Epithelial cell of proximal tubule (primary cell): ENCODE data around the gene TBX10. TPM values are rescaled to one million over a fixed set of nuclear protein-coding genes. Genes with fewer than 3 reads are reported as not detected.
"Not testable (repeated sequence)": the region's sequence is repeated elsewhere in the genome, so short reads cannot be mapped to it uniquely, and the experiment has no call there.

Experiments
- DNase-seq: peaks from one replicate; pipeline ENCODE4 v3.0.0-alpha.2; 2011; ENCODE audit warnings: low read depth
- H3K4me3 ChIP-seq: 2 replicates; pipeline ENCODE4 v1.5.1; 2011; ENCODE audit warnings: low read depth, mild to moderate bottlenecking, low read length
- total RNA-seq: library from RNA; depleted of rRNA; stranded (reverse); fragments of >200 nt; gene quantifications from 2 replicates; pipeline ENCODE4 v1.2.3, GENCODE V29; 2015
- TF ChIP-seq, protein P1 (sequence below): conservative IDR thresholded peaks from 2 replicates; pipeline ENCODE4 v1.5.1; 2012; ENCODE audit warnings: low read depth, mild to moderate bottlenecking, low read length

The TBX10 gene
- not detected in 2 replicates for total RNA-seq

DNA sequence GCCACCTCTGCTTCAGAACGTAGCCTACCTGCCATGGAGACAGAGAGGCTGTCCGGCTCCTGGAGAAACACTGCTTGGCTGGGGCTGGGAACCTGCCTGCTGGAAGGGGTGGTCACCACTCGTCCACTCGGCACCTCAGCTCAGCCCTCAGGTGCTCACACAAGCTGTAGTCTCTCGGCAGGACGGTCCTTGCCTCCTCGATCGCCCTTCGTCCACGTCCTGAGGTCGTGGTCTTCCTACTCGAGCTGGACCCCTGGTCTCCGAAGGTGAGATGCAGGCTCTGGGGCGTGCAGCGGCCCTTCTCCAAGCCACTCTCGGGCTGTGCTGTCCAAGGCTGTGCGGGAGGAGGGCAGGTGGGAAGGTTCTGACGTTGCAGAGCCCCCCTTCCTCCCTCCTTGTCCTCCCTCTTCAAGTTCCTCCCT, at the start of gene TBX10:
TSS of gene TBX10 (minus strand) at position 326 of the 422 bp plus-strand sequence. CDS start at position 35, 291 bp downstream.
- no peak for DNase-seq
- TF ChIP-seq, protein P1, sequence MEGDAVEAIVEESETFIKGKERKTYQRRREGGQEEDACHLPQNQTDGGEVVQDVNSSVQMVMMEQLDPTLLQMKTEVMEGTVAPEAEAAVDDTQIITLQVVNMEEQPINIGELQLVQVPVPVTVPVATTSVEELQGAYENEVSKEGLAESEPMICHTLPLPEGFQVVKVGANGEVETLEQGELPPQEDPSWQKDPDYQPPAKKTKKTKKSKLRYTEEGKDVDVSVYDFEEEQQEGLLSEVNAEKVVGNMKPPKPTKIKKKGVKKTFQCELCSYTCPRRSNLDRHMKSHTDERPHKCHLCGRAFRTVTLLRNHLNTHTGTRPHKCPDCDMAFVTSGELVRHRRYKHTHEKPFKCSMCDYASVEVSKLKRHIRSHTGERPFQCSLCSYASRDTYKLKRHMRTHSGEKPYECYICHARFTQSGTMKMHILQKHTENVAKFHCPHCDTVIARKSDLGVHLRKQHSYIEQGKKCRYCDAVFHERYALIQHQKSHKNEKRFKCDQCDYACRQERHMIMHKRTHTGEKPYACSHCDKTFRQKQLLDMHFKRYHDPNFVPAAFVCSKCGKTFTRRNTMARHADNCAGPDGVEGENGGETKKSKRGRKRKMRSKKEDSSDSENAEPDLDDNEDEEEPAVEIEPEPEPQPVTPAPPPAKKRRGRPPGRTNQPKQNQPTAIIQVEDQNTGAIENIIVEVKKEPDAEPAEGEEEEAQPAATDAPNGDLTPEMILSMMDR, result no peak
- no peak within 1 kb of the TSS for H3K4me3 ChIP-seq

DNA sequence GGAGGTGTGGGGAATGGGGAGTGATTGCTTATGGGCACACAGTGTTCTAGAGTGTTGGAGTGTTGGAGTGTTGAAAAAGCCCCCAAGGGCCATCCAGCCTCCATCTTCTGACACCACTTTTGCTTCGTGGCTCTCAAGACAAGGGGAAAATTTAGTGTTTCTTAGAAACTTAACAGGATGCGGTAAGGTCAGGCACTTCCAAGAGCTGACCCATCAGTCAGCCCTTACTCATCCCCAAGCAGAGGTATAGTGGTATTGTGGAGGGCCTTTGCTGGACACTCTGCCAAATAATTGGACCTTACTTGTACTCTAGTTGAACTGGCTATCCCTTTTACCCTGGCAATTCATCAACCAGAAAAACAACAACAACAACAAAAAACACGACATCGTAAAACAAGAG, 49.6 kb upstream of the TBX10 start:
- TF ChIP-seq, protein P1, result no peak
- DNase-seq, result no peak
- no peak overlapping the region for H3K4me3 ChIP-seq

DNA sequence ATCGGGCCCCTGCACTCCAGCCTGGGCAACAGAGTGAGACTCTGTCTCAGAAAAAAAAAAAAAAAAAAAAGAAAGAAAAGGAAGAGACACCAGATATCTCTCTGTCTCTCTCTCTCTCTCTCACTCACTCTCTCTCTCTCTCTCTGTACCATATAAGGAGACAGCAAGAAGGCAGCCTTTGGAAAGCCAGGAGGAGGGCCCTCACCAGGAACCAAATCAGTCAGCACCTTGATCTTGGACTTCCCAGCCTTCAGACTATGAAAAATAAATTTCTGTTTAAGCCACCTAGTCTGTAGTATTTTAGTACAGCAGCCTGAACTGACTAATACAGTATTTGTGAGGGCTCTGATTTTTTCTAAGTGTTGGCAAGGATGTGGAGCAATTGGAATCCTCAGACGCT, 48.4 kb upstream of the TBX10 start:
- no peak overlapping the region for H3K4me3 ChIP-seq
- TF ChIP-seq, protein P1, result no peak
- no peak for DNase-seq

DNA sequence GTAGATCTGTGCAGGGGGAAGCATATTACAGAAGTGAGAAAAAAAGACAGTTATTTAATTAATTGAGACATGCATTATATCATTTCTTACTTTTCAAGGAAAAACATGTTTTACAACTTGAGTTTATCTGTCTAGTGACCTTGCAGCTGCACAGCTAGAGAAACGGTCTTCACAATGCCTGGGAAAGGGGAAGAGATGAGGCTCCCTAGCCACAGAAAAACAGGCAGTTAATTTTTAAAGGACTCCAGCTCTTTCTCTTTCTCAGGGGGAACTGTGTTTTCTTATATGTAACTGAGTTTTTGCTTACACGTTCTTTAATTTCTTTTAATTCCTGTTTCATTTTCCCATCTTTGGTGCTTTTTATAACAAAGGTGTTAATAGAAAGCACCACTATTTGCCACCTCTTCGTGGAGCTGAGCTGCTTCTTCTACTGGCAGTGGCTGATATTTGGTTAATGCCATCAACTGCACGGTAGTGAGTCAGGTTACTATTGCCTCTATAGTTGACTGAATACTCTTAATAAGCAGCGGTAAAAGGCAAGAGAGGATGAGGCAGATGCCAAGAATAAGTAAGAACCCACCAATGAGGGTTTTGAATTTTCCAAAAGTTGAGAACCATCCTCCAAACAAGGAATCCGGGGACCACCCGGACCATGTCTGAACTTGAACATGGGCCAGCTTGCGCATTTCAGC, 46.2 kb upstream of the TBX10 start:
- not testable (repeated sequence) for H3K4me3 ChIP-seq, DNase-seq

DNA sequence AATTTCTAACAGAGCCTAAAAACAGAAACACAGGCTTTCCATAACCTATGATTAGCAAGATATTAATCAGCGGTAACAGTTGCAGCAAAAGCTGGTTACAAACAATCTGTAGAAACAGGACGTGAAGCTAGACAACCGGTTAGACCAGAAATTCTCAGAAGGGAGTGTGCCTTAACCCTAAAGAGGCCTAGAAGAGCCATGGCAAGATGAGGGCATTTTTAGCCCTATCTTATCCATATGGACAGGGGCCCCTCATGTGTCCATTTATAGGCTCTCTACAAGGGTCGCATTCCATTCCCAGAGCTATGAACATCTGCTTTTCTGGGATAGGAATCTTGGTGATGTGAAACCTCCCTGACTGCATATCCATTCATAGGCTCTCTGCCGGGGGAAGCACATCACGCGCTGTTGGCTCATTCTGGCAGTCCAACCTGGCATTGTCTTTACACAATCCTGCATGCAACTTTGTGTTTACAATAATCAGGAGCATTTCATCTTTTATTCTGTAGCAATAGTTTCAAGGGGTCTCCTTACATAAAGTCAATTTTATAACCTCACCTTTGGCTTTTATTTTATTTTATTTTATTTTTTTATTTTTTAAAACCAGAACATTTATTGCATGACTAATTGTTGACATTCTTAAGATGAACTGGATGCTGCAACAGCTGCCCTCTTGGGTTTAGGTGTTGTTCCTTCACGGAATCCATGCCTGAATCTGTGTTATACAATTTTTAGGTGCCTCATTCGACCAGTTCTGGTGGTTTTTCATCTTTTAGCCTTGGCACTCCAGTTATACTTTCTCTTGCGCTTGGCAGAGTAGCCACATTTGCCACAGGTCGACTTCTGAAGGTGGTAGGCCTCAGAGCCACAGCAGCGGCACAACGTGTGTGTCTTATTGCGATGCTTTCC, 42.8 kb upstream of the TBX10 start:
- not testable (repeated sequence) for DNase-seq, H3K4me3 ChIP-seq

DNA sequence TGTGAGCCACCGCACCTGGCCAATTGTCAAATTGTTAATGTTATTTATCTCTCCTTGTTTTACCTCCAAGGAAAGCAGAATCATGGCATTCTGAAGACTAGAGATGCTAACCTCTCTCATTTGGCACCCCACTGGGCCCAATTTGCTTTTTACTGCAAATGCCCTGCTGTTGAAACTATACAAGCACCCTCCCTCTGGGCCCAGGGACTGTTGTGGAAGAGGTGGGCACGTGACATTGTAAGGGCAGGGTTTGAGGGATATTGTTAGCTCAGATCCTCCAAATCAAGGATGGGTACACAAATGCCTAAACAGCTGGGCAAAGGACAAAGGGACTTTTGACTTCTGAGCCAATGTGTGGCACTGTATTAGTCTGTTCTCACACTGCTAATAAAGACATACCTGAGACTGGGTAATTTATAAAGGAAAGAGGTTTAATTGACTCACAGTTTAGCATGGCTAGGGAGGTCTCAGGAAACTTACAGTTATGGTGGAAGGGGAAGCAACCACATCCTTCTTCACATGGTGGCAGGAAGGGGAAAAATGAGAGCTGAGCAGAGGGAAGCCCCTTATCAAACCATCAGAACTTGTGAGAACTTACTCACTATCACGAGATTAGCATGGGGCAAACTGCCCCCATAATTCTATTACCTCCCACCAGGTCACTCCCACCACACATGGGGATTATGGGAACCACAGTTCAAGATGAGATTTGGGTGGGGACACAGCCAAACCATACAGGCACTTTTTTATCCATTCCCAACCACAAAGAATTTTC, 41.3 kb upstream of the TBX10 start:
- no peak overlapping the region for H3K4me3 ChIP-seq
- TF ChIP-seq, protein P1, result no peak
- DNase-seq, result no peak

DNA sequence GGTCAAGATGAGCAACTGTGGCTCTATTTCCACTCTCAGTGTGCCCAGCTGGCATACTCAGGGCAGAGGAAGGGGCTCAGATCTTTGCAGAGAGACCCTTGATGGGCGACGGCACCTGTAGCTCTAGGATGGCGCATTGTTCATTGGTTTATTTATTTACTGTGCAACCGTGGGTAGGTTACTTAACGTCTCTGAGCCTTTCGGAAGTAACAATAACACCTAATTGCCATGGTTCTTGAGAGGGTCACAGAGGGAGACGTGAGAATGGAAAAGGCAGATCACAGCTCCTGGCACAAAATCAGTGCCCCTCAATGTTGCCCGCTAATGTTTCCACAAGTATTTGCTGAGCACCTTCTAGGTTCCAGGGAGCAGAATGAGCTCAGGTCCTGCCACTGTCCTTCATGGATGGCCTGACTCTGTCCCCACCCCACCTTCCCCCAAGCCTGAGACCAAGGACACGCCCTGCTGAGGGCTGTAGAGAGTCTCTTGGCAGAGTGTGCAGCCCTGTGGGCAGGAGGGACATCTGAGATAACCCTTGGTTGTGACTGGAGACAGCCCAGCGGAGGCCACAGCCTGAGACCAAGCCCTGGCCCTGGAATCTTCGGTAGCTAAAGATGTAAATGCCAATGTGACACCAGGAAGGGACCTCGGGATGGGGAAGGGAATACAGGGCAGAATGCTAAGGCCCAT, 35.6 kb upstream of the TBX10 start:
- TF ChIP-seq, protein P1, result no peak
- H3K4me3 ChIP-seq, result no peak overlapping the region
- no peak for DNase-seq
